GM10266 (cell line): ENCODE results near the gene HAX1.
"Not testable (repeated sequence)": the region's sequence is repeated elsewhere in the genome, so short reads cannot be mapped to it uniquely, and the experiment has no call there.

Experiments used
- DNase-seq: peaks from one replicate; pipeline ENCODE4 v3.0.0; 2012; ENCODE audit errors: extremely low spot score
- TF ChIP-seq, protein P1 (sequence below): IDR thresholded peaks from 2 replicates; pipeline ENCODE4 v1.5.1; 2012; ENCODE audit warnings: mild to moderate bottlenecking, low read depth; ENCODE audit not compliant: control insufficient read depth, insufficient read depth; ENCODE audit errors: missing control alignments

The HAX1 gene

GRCh38 chr1:154272217-154272998 lies at the start of gene HAX1:
Gene HAX1 (plus strand): TSS chr1:154272629. CDS start chr1:154272724, 95 bp downstream.
- peak; percentile 93 for DNase-seq
- TF ChIP-seq, protein P1, sequence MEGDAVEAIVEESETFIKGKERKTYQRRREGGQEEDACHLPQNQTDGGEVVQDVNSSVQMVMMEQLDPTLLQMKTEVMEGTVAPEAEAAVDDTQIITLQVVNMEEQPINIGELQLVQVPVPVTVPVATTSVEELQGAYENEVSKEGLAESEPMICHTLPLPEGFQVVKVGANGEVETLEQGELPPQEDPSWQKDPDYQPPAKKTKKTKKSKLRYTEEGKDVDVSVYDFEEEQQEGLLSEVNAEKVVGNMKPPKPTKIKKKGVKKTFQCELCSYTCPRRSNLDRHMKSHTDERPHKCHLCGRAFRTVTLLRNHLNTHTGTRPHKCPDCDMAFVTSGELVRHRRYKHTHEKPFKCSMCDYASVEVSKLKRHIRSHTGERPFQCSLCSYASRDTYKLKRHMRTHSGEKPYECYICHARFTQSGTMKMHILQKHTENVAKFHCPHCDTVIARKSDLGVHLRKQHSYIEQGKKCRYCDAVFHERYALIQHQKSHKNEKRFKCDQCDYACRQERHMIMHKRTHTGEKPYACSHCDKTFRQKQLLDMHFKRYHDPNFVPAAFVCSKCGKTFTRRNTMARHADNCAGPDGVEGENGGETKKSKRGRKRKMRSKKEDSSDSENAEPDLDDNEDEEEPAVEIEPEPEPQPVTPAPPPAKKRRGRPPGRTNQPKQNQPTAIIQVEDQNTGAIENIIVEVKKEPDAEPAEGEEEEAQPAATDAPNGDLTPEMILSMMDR: peak; percentile 88

DNA sequence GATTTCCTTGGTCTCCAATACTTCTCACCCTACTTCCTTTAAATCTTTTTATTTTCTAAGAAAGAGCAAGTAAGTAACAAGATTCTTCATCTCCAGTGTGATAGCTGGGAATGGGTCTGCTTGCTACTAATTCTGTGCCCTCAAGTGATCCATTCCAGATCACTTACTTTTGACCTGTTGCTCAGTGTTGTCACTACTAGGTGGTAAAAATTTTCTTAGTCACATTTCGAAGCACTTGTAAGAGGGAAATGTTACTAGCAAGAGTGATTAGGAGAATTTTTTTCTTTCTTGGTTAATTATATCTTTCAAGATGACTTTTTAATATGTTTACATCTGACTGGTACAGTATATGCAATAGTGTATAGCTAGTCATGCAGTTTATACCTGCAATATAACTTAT lies 49.5 kb upstream of the HAX1 start:
- TF ChIP-seq, protein P1: no peak
- DNase-seq: no peak

DNA sequence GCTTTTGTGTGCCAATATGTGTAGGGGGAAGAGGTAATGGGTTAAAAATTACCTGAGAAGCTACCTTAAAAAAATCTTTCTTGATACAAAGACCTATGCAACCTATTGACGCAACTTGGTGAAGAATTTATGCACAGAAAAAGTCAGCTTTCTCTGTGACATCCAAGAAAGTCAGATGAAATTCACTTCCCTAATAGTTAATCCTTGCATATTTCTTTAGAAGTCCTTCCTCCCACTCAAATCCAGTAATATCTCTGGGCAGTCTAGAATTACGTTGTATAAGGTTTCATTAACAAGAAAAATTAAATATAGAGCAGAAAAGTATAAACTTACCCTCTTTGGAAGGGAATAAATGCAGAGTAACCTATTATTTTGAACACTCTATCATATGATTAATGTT lies 48.8 kb upstream of the HAX1 start:
- TF ChIP-seq, protein P1: no peak

DNA sequence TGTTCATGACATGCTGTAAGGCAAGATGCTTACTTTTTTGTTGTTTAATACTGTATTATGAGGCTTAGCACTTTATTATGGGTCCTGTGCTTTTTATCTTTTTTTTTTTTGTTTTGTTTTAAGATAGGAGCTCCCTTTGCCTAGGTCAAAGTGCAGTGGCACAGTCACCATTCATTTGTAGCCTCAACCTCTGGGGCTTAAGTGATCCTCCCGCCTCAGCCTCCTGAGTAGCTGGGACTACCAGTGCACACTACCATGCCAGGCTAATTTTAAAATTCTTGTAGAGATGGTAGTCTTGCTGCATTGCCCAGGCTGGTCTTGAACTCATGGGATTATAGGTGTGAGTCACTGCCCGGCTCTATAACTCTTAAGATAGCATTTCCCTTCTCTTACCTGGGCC lies 47.1 kb upstream of the HAX1 start:
- no peak for DNase-seq
- TF ChIP-seq, protein P1: no peak

More for the DNA sequence above, 48.8 kb upstream of the HAX1 start:
- no peak for DNase-seq

GRCh38 chr1:154231112-154231511 lies 41.3 kb upstream of the HAX1 start:
- DNase-seq: not testable (repeated sequence)

DNA sequence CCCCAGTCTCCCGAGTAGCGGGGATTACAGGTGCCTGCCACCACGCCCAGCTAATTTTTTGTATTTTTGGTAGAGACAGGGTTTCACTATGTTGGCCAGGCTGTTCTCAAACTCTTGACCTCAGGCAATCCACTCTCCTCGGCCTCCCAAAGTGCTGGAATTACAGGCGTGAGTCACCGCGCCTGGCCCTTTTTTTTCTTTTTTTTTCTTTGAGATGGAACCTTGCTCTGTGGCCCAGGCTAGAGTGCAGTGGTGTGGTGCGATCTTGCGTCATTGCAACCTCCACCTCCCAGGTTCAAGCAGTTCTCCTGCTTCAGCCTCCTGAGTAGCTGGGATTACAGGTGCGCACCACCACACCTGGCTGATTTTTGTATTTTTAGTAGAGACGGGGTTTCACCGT lies 39.3 kb upstream of the HAX1 start:
- not testable (repeated sequence) for DNase-seq

DNA sequence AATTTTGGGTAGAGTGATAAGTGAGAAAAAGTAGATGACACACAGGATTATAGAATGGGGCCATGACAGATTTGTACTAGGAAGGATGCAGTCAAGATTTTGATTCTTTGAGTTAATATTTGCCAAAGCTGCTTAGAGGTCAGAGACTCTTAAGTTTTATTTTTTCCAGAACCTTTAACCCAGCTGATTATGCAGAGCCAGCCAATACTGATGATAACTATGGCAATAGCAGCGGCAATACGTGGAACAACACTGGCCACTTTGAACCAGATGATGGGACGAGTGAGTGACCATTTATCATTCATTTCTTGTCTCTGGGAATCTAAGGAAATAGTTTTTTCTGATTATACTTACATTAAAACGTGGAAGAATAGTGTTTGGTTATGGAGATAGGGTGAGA lies 35.6 kb upstream of the HAX1 start:
- TF ChIP-seq, protein P1: no peak
- DNase-seq: no peak

DNA sequence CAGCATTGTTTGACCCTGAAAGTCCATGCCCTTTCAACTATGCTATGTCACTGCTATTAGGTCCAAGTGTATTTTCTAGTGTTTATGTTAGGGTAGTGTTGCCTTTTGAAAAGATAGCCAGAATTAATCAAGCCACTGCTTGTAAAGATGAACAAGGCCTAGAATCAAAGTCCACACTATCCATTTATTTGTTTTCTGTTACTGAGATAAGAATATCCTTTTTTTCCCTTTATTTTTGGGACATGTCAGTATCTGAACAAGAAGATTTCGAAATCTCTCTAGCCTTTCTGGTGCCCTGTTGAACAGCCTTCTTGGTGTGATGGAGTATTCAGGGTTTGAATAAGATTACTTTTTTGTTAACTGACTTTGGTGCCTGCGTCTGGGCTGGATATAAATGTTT lies 35.0 kb upstream of the HAX1 start:
- TF ChIP-seq, protein P1: no peak
- DNase-seq: no peak
